T47D (cell line): ENCODE results near the gene CSKMT.
"Not testable (repeated sequence)": the region's sequence is repeated elsewhere in the genome, so short reads cannot be mapped to it uniquely, and the experiment has no call there.

Experiments used
- DNase-seq, 2 experiments: peaks; one replicate each; pipeline versions ENCODE4 v3.0.0 to v3.0.0-alpha.2; 2011 to 2012; ENCODE audit warnings: low read depth in 1 of 2, low spot score in 1 of 2
- JUND ChIP-seq: IDR thresholded peaks from 2 replicates; pipeline ENCODE4 v1.6.1; 2012; ENCODE audit warnings: low read depth
- in situ Hi-C: cut with HindIII; loops from 2 replicates; pipeline ENCODE4 v1.10.0; 2016; ENCODE audit warnings: low sequenced_read_pairs, low pct_unique_long_range_greater_than_20kb

CSKMT gene

GRCh38 chr11:62665075-62665598, at the start of gene CSKMT, which contains the start of gene C11orf98:
Gene CSKMT (plus strand): TSS chr11:62665312. CDS start chr11:62665880, 568 bp downstream.
Gene C11orf98 (minus strand): TSS chr11:62665210. CDS start chr11:62665169, 41 bp downstream.
- in situ Hi-C loops: no loop called here
- peak; percentile 93 to 97 for DNase-seq
- TF ChIP-seq JUND: peak; percentile 66; the same call in 1 of the 2 replicates

DNA sequence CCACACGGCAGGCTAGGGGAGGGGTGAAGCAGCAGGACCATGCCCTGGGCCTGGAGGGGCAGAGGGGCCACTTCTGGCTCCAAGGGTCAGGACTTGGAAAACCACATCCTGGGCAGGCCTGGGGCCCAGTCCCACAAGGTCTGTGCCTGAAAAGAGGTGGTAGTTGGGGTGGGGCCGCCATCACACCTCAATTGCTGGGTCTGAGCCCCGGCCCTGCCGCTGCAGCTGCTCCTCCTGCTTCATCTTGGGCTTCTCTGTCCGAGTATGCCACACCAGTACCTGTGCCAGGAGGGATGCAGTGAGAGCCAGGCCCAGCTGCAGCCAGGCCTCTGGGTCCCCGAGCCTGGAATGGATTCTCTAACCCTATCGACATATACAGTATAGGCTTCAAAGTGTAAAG, 49.6 kb upstream of the CSKMT start:
- TF ChIP-seq JUND: no peak
- DNase-seq: no peak
- in situ Hi-C loops: no loop called here

GRCh38 chr11:62616957-62617356, 48.2 kb upstream of the CSKMT start:
- DNase-seq, in situ Hi-C loops: not testable (repeated sequence)

DNA sequence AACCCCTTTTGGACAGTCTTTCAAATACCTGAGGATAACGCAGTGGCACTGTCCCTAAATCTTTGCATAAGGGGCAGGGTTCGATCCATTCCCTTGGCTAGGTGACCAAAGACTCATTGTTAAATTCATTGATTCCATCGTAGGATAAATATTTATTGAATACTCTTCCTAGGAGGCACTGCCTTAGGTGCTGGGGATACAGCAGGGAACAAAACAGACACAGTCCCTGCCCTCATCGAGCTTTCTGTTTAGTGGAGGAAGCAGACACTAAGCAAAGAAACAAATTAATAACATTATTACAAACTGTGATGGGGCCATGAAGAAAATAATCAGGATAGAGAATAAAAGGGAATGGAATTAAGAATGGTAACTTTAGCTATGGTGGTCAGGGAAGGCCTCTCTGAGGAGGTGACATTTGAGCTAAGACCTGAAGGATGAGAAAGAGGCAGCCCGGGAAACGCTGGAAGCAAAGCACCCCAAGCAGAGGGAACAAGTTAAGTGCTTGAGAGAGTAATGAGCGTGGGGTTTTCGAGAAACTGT, 44.0 kb upstream of the CSKMT start:
- in situ Hi-C loops: no loop called here
- no peak for DNase-seq
- TF ChIP-seq JUND: no peak

DNA sequence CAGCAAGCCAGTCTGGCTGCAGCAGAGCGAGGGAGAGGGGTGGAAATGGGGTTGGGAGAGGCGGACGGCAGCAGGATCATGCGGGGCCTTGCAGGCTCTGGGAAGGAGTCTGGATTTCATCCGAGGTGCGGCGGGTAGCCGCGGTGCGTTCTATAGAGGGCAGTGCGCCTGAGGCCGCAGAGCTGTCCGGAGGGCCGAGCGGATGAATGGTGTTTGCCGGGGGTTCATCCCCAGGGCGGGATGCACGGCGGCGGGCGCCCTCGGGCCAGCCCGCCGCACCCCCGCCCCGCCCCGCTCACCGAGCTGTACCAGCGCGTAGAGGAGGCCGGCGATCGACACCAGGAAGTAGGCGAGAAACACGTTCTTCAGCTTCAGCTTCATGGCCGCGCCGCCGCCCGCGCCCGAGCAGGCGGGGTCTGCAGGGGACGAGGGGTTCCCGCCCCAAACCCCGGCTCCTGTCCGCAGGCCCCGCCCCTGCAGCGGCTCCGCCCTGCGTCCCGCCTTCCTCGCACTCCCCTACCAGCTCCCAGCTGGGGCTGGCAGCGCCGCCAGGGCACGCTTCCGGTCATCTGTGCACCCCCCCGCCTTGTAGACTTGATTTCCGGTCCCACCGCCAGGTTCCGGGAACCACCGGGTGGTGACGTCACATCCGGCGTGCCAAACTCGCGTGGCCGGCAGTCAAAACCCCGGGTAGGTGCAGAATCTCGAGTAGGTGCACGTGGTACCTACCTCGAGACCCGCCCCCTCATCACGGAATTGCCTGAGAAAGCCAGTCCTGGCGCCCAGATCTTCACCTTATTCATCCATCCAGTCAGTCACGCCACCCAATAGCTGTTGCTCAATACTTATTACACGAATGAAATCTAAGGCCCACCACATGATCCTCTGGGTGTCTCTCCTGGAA, 43.3 kb upstream of the CSKMT start, which contains the start of gene B3GAT3:
TSS of gene B3GAT3 (minus strand) at position 420 of the 904 bp plus-strand sequence. CDS start at position 381, 39 bp downstream.
- peak; percentile 99 to 100 for DNase-seq
- no peak for TF ChIP-seq JUND
- in situ Hi-C loops: no loop called here

DNA sequence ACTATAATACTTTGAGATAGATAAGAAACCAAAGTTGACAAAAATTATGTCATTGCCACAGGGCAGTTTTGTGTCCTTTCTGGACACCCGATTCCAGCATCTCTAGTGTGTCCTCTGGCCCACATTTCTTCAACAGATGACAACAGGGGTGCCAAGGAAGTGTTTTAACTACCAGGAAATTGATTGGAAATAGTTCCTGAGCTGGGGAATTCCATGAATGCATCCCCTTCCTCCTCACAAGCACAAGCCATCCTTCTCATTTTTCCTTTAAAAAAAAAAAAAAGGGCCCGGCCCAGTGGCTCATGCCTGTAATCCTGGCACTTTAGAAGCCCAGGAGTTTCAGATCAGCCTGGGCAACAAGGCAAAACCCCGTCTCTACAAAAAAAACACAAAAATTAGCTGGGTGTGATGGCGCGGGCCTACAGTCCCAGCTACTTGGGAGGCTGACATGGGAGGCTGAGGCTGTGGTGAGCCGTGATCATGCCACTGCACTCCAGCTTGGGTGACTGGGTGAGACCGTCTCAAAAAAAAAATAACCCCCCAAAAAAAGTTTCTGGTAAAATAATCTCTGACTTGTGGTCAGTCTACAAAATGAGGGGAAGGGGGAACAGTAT, 42.5 kb upstream of the CSKMT start:
- in situ Hi-C loops: no loop called here
- no peak for TF ChIP-seq JUND
- no peak for DNase-seq

- DNase-seq: peak in 1 of 2 experiments; percentile 58
- in situ Hi-C loops: no loop called here
- no peak for TF ChIP-seq JUND
These were observed 37.4 kb upstream of the CSKMT start for GRCh38 chr11:62627713-62628112.

DNA sequence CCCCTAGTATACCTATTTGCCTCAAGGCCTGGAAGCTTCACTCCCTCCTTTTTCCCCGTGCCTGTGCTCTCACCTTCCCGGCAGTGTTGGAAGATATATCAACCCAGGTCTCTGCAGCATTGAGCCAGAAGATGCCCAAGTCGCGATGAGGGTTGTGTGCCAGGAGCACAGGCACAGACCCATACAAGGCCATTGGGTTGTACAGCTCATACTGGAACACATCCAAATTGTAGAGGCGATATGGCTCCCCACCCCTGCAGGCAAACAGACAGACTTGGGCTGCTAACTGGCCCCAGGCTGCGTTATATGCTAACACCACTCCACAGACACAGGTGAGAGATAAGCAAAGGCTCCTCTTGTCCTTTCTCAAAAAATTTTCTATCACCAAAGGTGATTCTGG, 32.6 kb upstream of the CSKMT start:
- in situ Hi-C loops: no loop called here
- TF ChIP-seq JUND: no peak

DNA sequence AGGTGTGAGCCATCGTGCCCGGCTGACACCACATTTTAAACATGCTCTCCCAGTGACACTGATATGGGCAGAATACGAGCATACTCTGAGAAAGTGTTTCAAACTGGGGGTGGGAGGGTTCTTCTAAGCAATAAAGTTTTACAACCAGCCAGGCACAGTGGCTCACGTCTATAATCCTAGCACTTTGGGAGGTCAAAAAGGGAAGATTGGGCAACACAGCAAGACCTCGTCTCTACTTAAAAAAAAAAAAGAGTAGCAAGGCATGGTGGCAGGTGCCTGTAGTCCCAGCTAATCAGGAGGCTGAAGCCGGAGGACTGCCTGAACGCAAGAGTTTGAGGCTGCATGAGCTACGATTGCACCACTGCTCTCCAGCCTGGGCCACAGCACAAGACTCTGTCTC, 20.9 kb upstream of the CSKMT start:
- in situ Hi-C loops: no loop called here
- no peak for DNase-seq
- TF ChIP-seq JUND: no peak

More for the DNA sequence above, 32.6 kb upstream of the CSKMT start:
- DNase-seq: no peak

GRCh38 chr11:62645671-62645945, 19.5 kb upstream of the CSKMT start:
- TF ChIP-seq JUND: no peak
- in situ Hi-C loops: no loop called here
- no peak for DNase-seq

- in situ Hi-C loops: no loop called here
- DNase-seq: peak; percentile 99 to 100
- TF ChIP-seq JUND: no peak
These were observed 18.9 kb upstream of the CSKMT start, which contains the start of gene GANAB for GRCh38 chr11:62645946-62646824. Gene GANAB (minus strand): TSS chr11:62646613. CDS start chr11:62646599, 14 bp downstream.
